Heart left ventricle (tissue), 16 donors: ENCODE data around the gene VSX2. TPM values are rescaled to one million over a fixed set of nuclear protein-coding genes. Genes with fewer than 3 reads are reported as not detected.

Experiments
- ATAC-seq, 4 donors: fragments of 200-7000 bp; cut with Tn5 transposase; one replicate each; pipeline ENCODE4 v1.9.1; 2020 to 2022; ENCODE audit warnings: moderate library complexity in 4 of 4, mild to moderate bottlenecking in 3 of 4, moderate number of reproducible peaks in 1 of 4
- DNase-seq, 5 donors: peaks; one replicate each; pipeline ENCODE4 v3.0.0-alpha.2; 2020
- H3K27ac ChIP-seq, 12 donors: fragments of 200-600 bp; sonication (generic) in 4 of 12; one replicate each; pipeline versions ENCODE4 v1.5.0 to v1.8.0; 2016 to 2022; ENCODE audit warnings: mild to moderate bottlenecking in 2 of 12
- H3K27me3 ChIP-seq, 9 donors: fragments of 200-600 bp; sonication (generic) in 2 of 9; one replicate each; pipeline versions ENCODE4 v1.5.1 to v1.8.0; 2016 to 2022; ENCODE audit warnings: mild to moderate bottlenecking in 3 of 9
- H3K36me3 ChIP-seq, 9 donors: fragments of 200-600 bp; sonication (generic) in 2 of 9; one replicate each; pipeline versions ENCODE4 v1.5.0 to v1.8.0; 2018 to 2022; ENCODE audit warnings: mild to moderate bottlenecking in 2 of 9
- H3K4me1 ChIP-seq, 12 donors: fragments of 200-600 bp; sonication (generic) in 4 of 12; one replicate each; pipeline versions ENCODE4 v1.5.0 to v1.8.0; 2016 to 2022; ENCODE audit warnings: mild to moderate bottlenecking in 3 of 12
- H3K4me3 ChIP-seq, 12 donors: fragments of 200-600 bp; sonication (generic) in 4 of 12; one replicate each; pipeline versions ENCODE4 v1.5.0 to v1.8.0; 2017 to 2022; ENCODE audit warnings: mild to moderate bottlenecking in 9 of 12, moderate library complexity in 4 of 12
- H3K9me3 ChIP-seq, 12 donors: fragments of 200-600 bp; sonication (generic) in 4 of 12; one replicate each; pipeline versions ENCODE4 v1.5.0 to v1.8.0; 2016 to 2022; ENCODE audit warnings: mild to moderate bottlenecking in 1 of 12
- CTCF ChIP-seq, 12 donors: fragments of 200-600 bp; sonication (generic) in 4 of 12; IDR thresholded peaks; one replicate each; pipeline versions ENCODE4 v1.5.0 to v1.8.0; 2018 to 2022; ENCODE audit warnings: antibody characterized with exemption in 12 of 12, mild to moderate bottlenecking in 5 of 12
- POLR2A ChIP-seq, 2 donors: fragments of 450-650 bp; IDR thresholded peaks; one replicate each; pipeline ENCODE4 v1.6.1; 2017; ENCODE audit warnings: antibody characterized with exemption in 2 of 2, mild to moderate bottlenecking in 2 of 2, moderate library complexity in 2 of 2
- WGBS, 4 donors: extraction: QIAGEN DNeasy Blood & Tissue Kit in 2 of 4; methylation state at CpG; one replicate each; pipeline versions ENCODE4 v1.1.5 to v1.1.7; 2013 to 2018; 5-methylcytosine and 5-hydroxymethylcytosine counted together
- intact Hi-C, 10 donors: fragments of 100-400 bp; cut with DNase I; formaldehyde crosslinking; loops; one replicate each; pipeline versions ENCODE4 v1.11.1 to v1.14.2; 2022
- polyA plus RNA-seq, 2 donors: library from polyadenylated mRNA; stranded (reverse); fragments of 200-250 nt; gene quantifications; one replicate each; pipeline ENCODE4 v1.2.3, GENCODE V29; 2013
- total RNA-seq, 9 donors: library from RNA; depleted of rRNA in 2 of 9; stranded (reverse); fragments of >200 nt in 2 of 9; fragmentation: NEBNext Ultra II Directional in 3 of 9; extraction: Animal tissue kit (Norgen Biotek cat#: 25700) in 3 of 9; gene quantifications; one replicate each; pipeline versions ENCODE4 v1.1.0 to v1.2.4, GENCODE V29; 2016 to 2023
- donor health status: ischemic (EF 13 %, LVEDD 7.1; RV severe dilation, severe dysfunction).
- donor health status: healthy with polysubstance abuse.
- donor health status: DM: no; HTN: yes; CAD: no.
- donor health status: DM: no; HTN: no; CAD: no.
- donor health status: ischemic (EF 25% LVEDD 6.9; RV normal size, moderate dysfunction).
- donor health status: ischemic (EF 25% LVEDD 5.7; RV mildly dilated, moderate dysfunction).
- donor health status: healthy.
- donor health status: DM: yes; HTN: yes; CAD: no.
- donor health status: ischemic (EF 35%, LVEDD 5.7; RV mildly dilated, moderate dysfunction).
- donor health status: nonischemic (EF 11% LVEDD 7.7; RV severe dilation, severe dysfunction).
- donor health status: DM: yes; HTN: yes; CAD: no.
- donor health status: PGD.
- donor health status: ischemic (EF 29% LVEDD 5.4; RV normal size, mild dysfunction).
- donor health status: nonischemic (EF 23%, LVEDD 6.1; RV moderate dilation, normal function).

Gene VSX2
- total and polyA plus RNA-seq, 11 donors, result 0.08 TPM; not detected in 10

GRCh38 chr14:74261288-74261687, 22.0 kb downstream of the VSX2 start:
- intact Hi-C loops, result no loop called here
- TF ChIP-seq CTCF (IDR thresholded peaks at IDR 0.05) (no peak), POLR2A (IDR thresholded peaks at IDR 0.05) (no peak)
- Histone ChIP-seq H3K4me1 (peaks cover 0 to 18% (median 12%) of the 10 kb centered on the region in 12 donors), H3K4me3 (no peak overlapping the region), H3K36me3 (no peaks in the 10 kb centered on the region), H3K9me3 (no peaks in the 10 kb centered on the region), H3K27ac (no peak overlapping the region), H3K27me3 (peaks cover 0 to 19% (median 0%) of the 10 kb centered on the region in 9 donors)
- ATAC-seq, result no peak
- 75 to 82% (median 78%) methylated on average over 4 of the region's 4 CpGs for WGBS, 4 donors
- no peak for DNase-seq

- Histone ChIP-seq H3K27me3 (peaks cover 0 to 19% (median 0%) of the 10 kb centered on the region in 9 donors), H3K36me3 (no peaks in the 10 kb centered on the region), H3K4me1 (peaks cover 0 to 14% (median 10%) of the 10 kb centered on the region in 12 donors), H3K27ac (no peak overlapping the region), H3K4me3 (no peak overlapping the region), H3K9me3 (no peaks in the 10 kb centered on the region)
- 89 to 95% (median 95%) methylated on average over 9 of the region's 9 CpGs for WGBS, 4 donors
- ATAC-seq (no peak), DNase-seq (no peak)
- TF ChIP-seq POLR2A (IDR thresholded peaks at IDR 0.05) (no peak), CTCF (IDR thresholded peaks at IDR 0.05) (no peak)
- intact Hi-C loops, result no loop called here
Observed at GRCh38 chr14:74262076-74262475, 22.8 kb downstream of the VSX2 start.

GRCh38 chr14:74263181-74263580, 23.9 kb downstream of the VSX2 start:
- intact Hi-C loops, result no loop called here
- TF ChIP-seq POLR2A (IDR thresholded peaks at IDR 0.05), result no peak
- TF ChIP-seq CTCF (IDR thresholded peaks at IDR 0.05), result no peak
- no peak for ATAC-seq
- H3K36me3 ChIP-seq, result no peaks in the 10 kb centered on the region
- no peak overlapping the region for H3K4me3 ChIP-seq
- peaks cover 0 to 5% (median 2%) of the 10 kb centered on the region in 12 donors for H3K4me1 ChIP-seq
- peaks cover 0 to 14% (median 0%) of the 10 kb centered on the region in 9 donors for H3K27me3 ChIP-seq
- whole genome bisulfite sequencing, 4 donors, result 74 to 79% (median 79%) methylated on average over 9 of the region's 9 CpGs
- no peaks in the 10 kb centered on the region for H3K9me3 ChIP-seq
- DNase-seq, result no peak
- no peak overlapping the region for H3K27ac ChIP-seq

GRCh38 chr14:74263921-74264320, 24.7 kb downstream of the VSX2 start:
- DNase-seq, result no peak
- no peak for TF ChIP-seq POLR2A (IDR thresholded peaks at IDR 0.05)
- no peak for TF ChIP-seq CTCF (IDR thresholded peaks at IDR 0.05)
- ATAC-seq, result no peak
- intact Hi-C loops, result no loop called here
- Histone ChIP-seq H3K4me3 (no peak overlapping the region), H3K27me3 (peaks cover 0 to 6% (median 0%) of the 10 kb centered on the region in 9 donors), H3K9me3 (no peaks in the 10 kb centered on the region), H3K27ac (no peak overlapping the region), H3K4me1 (no peaks in the 10 kb centered on the region), H3K36me3 (no peaks in the 10 kb centered on the region)
- 60 to 70% (median 62%) methylated on average over 5 of the region's 5 CpGs for WGBS, 4 donors
